HepG2 (cell line): Measurements from ENCODE around the gene FLG2. TPM values are rescaled to one million over a fixed set of nuclear protein-coding genes. Genes with fewer than 3 reads are reported as not detected.
"Not testable (repeated sequence)": the region's sequence is repeated elsewhere in the genome, so short reads cannot be mapped to it uniquely, and the experiment has no call there.

Experiments used
- ATAC-seq: fragments of 200-7000 bp; cut with Tn5 transposase; 3 replicates; pipeline ENCODE4 v1.9.1; 2020; ENCODE audit warnings: mild to moderate bottlenecking, moderate library complexity
- BruUV-seq: library from RNA; stranded (reverse); fragments of 400-500 nt; replicated peaks from 2 replicates; lab custom pipeline; 2021; lab: Mats Ljungman, UMichigan
- CTCF ChIA-PET: fragments of 300-600 bp; formaldehyde crosslinking; extraction: SDS; loops from one replicate; lab custom pipeline; 2021; ENCODE audit warnings: low total read pairs, inconsistent platforms, low intra/inter-chr PET ratio; lab: Yijun Ruan, JAX
- POLR2A ChIA-PET: fragments of 350-600 bp; sonication (Branson Sonifier 250); formaldehyde crosslinking; loops from one replicate; lab custom pipeline; 2020; ENCODE audit warnings: antibody characterized with exemption, inconsistent platforms; lab: Yijun Ruan, JAX
- DNase-seq: peaks from one replicate; pipeline ENCODE4 v3.0.0-alpha.2; 2015; ENCODE audit warnings: low spot score
- FAIRE-seq: peaks from 3 replicates; lab custom pipeline; 2011; peaks lifted over from hg19 to GRCh38; lab: Jason Lieb, UNC
- H2AFZ ChIP-seq: one replicate; pipeline ENCODE4 v1.6.1; 2011; ENCODE audit warnings: low read length, inconsistent platforms
- H3K27ac ChIP-seq: fragments of 300-600 bp; 3 replicates; pipeline ENCODE4 v1.8.0; 2011; ENCODE audit warnings: mixed run types, mild to moderate bottlenecking, mixed read lengths, low read length, inconsistent platforms; ENCODE audit not compliant: insufficient read depth; ENCODE audit errors: extremely low read length
- H3K27me3 ChIP-seq, 2 experiments: fragments of 200-600 bp in 1 of 2; 2 replicates in 1 of 2; 3 replicates in 1 of 2; pipeline versions ENCODE4 v1.6.0 to v1.8.0; 2011; ENCODE audit warnings: low read length in 2 of 2, mild to moderate bottlenecking in 2 of 2, moderate library complexity in 2 of 2, inconsistent platforms in 1 of 2; ENCODE audit not compliant: insufficient read depth in 2 of 2, control insufficient read depth in 1 of 2
- H3K36me3 ChIP-seq, 2 experiments: fragments of 200-600 bp in 1 of 2; replicated peaks in 1 of 2; 2 replicates in 1 of 2; 3 replicates in 1 of 2; pipeline versions ENCODE4 v1.5.1 to v1.8.0; 2011; ENCODE audit warnings: low read length in 2 of 2, inconsistent platforms in 1 of 2; ENCODE audit not compliant: insufficient read depth in 2 of 2, control insufficient read depth in 1 of 2
- H3K4me1 ChIP-seq: 2 replicates; pipeline ENCODE4 v1.5.1; 2012; ENCODE audit warnings: low read length, inconsistent platforms; ENCODE audit not compliant: insufficient read depth
- H3K4me2 ChIP-seq: 2 replicates; pipeline ENCODE4 v1.6.0; 2011; ENCODE audit warnings: low read depth, low read length, inconsistent platforms
- H3K4me3 ChIP-seq, 3 experiments: fragments of 200-600 bp in 1 of 3; sonication (generic), shearing (Covaris generic) in 1 of 3; replicated peaks in 1 of 3; 2 replicates each; pipeline ENCODE4 v1.5.1; 2011 to 2016; ENCODE audit warnings: low read length in 3 of 3, inconsistent platforms in 2 of 3, low read depth in 2 of 3, mild to moderate bottlenecking in 2 of 3, control low read depth in 1 of 3, mixed read lengths in 1 of 3; ENCODE audit not compliant: insufficient read depth in 1 of 3
- H3K79me2 ChIP-seq: one replicate; pipeline ENCODE4 v1.6.1; 2011; ENCODE audit warnings: low read length, inconsistent platforms; ENCODE audit not compliant: insufficient read depth
- H3K9ac ChIP-seq: 2 replicates; pipeline ENCODE4 v1.6.0; 2011; ENCODE audit warnings: mild to moderate bottlenecking, low read depth, low read length, inconsistent platforms; ENCODE audit not compliant: insufficient read depth
- H3K9me3 ChIP-seq: 2 replicates; pipeline ENCODE4 v1.5.1; 2012; ENCODE audit warnings: mild to moderate bottlenecking, low read length
- H4K20me1 ChIP-seq: 2 replicates; pipeline ENCODE4 v1.6.0; 2011; ENCODE audit warnings: inconsistent platforms, mild to moderate bottlenecking, low read length, moderate library complexity; ENCODE audit not compliant: insufficient read depth
- WGBS: methylation state at CpG from one replicate; pipeline ENCODE4 v1.1.6; 2017; ENCODE audit warnings: low lambda C conversion rate; 5-methylcytosine and 5-hydroxymethylcytosine counted together
- in situ Hi-C: cut with HindIII; loops from 2 replicates; pipeline ENCODE4 v1.10.0; 2017; ENCODE audit warnings: low pct_unique_long_range_greater_than_20kb; ENCODE audit not compliant: extremely low pct_ligation_motif_present
- intact Hi-C: fragments of 100-400 bp; cut with micrococcal nuclease; formaldehyde crosslinking; loops from one replicate; pipeline ENCODE4 v1.10.0; 2022; ENCODE audit not compliant: unreplicated experiment
- polyA plus RNA-seq, 8 experiments: library from polyadenylated mRNA; depleted of rRNA in 3 of 8; stranded (reverse) in 7 of 8; unstranded in 1 of 8; fragments of >200 nt; fragmentation: Illumina TruSeq in 4 of 8; extraction: Trizol in 4 of 8; gene quantifications; 2 replicates each; pipeline versions ENCODE4 v1.2.1 to v1.2.3, GENCODE V29; 2011 to 2016; ENCODE audit warnings: low read depth in 4 of 8, missing spikeins in 1 of 8, mixed read lengths in 1 of 8; ENCODE audit not compliant: insufficient read depth in 1 of 8
- small RNA-seq, 3 experiments: library from RNA; depleted of rRNA; stranded (forward); fragments of <200 nt; gene quantifications; one replicate each; pipeline ENCODE3, GENCODE V24; 2012; ENCODE audit warnings: low read depth in 2 of 3, low replicate concordance in 1 of 3; ENCODE audit not compliant: insufficient read length in 3 of 3, insufficient read depth in 2 of 3
- total RNA-seq, 5 experiments: library from RNA; depleted of rRNA; stranded (reverse); fragments of >200 nt; fragmentation: Illumina TruSeq; extraction: Trizol; gene quantifications; 2 replicates each; pipeline ENCODE4 v1.2.3, GENCODE V29; 2016; ENCODE audit warnings: low read depth in 1 of 5

The FLG2 gene
- total and polyA plus RNA-seq, 2 of the 13 experiments (the other 11 are each of a cell fraction or from before 2014, with no cell fraction given) = not detected

GRCh38 chr1:152303139-152303872, 56.5 kb downstream of the FLG2 start:
- 46% methylated on average over 11 of the region's 25 CpGs for WGBS
- DNase-seq, H3K4me3 ChIP-seq, H3K4me2 ChIP-seq, H3K4me1 ChIP-seq, intact Hi-C loops, H3K79me2 ChIP-seq, H3K9ac ChIP-seq, BruUV-seq, H3K36me3 ChIP-seq, ATAC-seq, H3K27me3 ChIP-seq, H3K9me3 ChIP-seq, H2AFZ ChIP-seq, CTCF ChIA-PET, in situ Hi-C loops, FAIRE-seq, H3K27ac ChIP-seq, H4K20me1 ChIP-seq, POLR2A ChIA-PET: not testable (repeated sequence)

Small RNA genes lying within 50 kb of the gene (small RNA-seq; reads per million reads assigned to genes)
- 0 reads per million in 3 experiments for gene HMGN3P1

Other genes with a start within 250 kb of the FLG2 start
- gene TCHH, start 244.6 kb downstream of the FLG2 start, total RNA-seq (2016; rRNA removed; fragmentation: Illumina TruSeq; extraction: Trizol) = not detected in 2 replicates
- gene TCHH, start 244.6 kb downstream of the FLG2 start, polyA plus RNA-seq (2011; rRNA removed) = not detected in 2 replicates
- gene RPTN, start 200.8 kb downstream of the FLG2 start, total RNA-seq (2016; rRNA removed; fragmentation: Illumina TruSeq; extraction: Trizol) = not detected in 2 replicates
- not detected in 2 replicates for gene RPTN, start 200.8 kb downstream of the FLG2 start, polyA plus RNA-seq (2011; rRNA removed)
- not detected in 2 replicates for gene HRNR, start 135.8 kb downstream of the FLG2 start, total RNA-seq (2016; rRNA removed; fragmentation: Illumina TruSeq; extraction: Trizol)
- gene HRNR, start 135.8 kb downstream of the FLG2 start, polyA plus RNA-seq (2011; rRNA removed) = not detected in 2 replicates
- gene FLG, start 34.8 kb downstream of the FLG2 start, total RNA-seq (2016; rRNA removed; fragmentation: Illumina TruSeq; extraction: Trizol) = not detected in 2 replicates
- gene FLG, start 34.8 kb downstream of the FLG2 start, polyA plus RNA-seq (2011; rRNA removed) = 0.01 TPM in 1 of 2 replicates, not detected in the other
- not detected in 2 replicates for gene CRNN, start 54.3 kb upstream of the FLG2 start, total RNA-seq (2016; rRNA removed; fragmentation: Illumina TruSeq; extraction: Trizol)
- gene CRNN, start 54.3 kb upstream of the FLG2 start, polyA plus RNA-seq (2011; rRNA removed) = not detected in 2 replicates
- gene LCE5A, start 150.8 kb upstream of the FLG2 start, total RNA-seq (2016; rRNA removed; fragmentation: Illumina TruSeq; extraction: Trizol) = not detected in 2 replicates
- not detected in 2 replicates for gene LCE5A, start 150.8 kb upstream of the FLG2 start, polyA plus RNA-seq (2011; rRNA removed)
- not detected in 2 replicates for gene CRCT1, start 154.5 kb upstream of the FLG2 start, total RNA-seq (2016; rRNA removed; fragmentation: Illumina TruSeq; extraction: Trizol)
- not detected in 2 replicates for gene CRCT1, start 154.5 kb upstream of the FLG2 start, polyA plus RNA-seq (2011; rRNA removed)
- not detected in 2 replicates for gene LCE3E, start 206.8 kb upstream of the FLG2 start, total RNA-seq (2016; rRNA removed; fragmentation: Illumina TruSeq; extraction: Trizol)
- gene LCE3E, start 206.8 kb upstream of the FLG2 start, polyA plus RNA-seq (2011; rRNA removed) = not detected in 2 replicates
- gene LCE3D, start 220.5 kb upstream of the FLG2 start, total RNA-seq (2016; rRNA removed; fragmentation: Illumina TruSeq; extraction: Trizol) = not detected in 2 replicates
- gene LCE3D, start 220.5 kb upstream of the FLG2 start, polyA plus RNA-seq (2011; rRNA removed) = not detected in 2 replicates
- not detected in 2 replicates for gene LCE3C, start 240.2 kb upstream of the FLG2 start, total RNA-seq (2016; rRNA removed; fragmentation: Illumina TruSeq; extraction: Trizol)
- not detected in 2 replicates for gene LCE3C, start 240.2 kb upstream of the FLG2 start, polyA plus RNA-seq (2011; rRNA removed)